ENCODE data around the gene NRIP2.

GRCh38 chr12:2783936-2784600, 50.8 kb downstream of the NRIP2 start:
- TF ChIP-seq EZH2 (IDR thresholded peaks at IDR 0.05; ENCODE audit: borderline replicate concordance, low read length), result no peak
- TF ChIP-seq, protein P1, sequence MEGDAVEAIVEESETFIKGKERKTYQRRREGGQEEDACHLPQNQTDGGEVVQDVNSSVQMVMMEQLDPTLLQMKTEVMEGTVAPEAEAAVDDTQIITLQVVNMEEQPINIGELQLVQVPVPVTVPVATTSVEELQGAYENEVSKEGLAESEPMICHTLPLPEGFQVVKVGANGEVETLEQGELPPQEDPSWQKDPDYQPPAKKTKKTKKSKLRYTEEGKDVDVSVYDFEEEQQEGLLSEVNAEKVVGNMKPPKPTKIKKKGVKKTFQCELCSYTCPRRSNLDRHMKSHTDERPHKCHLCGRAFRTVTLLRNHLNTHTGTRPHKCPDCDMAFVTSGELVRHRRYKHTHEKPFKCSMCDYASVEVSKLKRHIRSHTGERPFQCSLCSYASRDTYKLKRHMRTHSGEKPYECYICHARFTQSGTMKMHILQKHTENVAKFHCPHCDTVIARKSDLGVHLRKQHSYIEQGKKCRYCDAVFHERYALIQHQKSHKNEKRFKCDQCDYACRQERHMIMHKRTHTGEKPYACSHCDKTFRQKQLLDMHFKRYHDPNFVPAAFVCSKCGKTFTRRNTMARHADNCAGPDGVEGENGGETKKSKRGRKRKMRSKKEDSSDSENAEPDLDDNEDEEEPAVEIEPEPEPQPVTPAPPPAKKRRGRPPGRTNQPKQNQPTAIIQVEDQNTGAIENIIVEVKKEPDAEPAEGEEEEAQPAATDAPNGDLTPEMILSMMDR (IDR thresholded peaks at IDR 0.05; ENCODE audit: low read length), result peak; percentile 94

Measured in OCI-LY1 (cell line).